Body of pancreas (tissue), 4 donors: ENCODE results near the gene PPFIBP2.

ENCODE experiments used
- CTCF ChIP-seq, 7 experiments: fragments of 450-650 bp in 4 of 7; fragments of 200-600 bp in 3 of 7; sonication (generic) in 3 of 7; IDR thresholded peaks; one replicate each; pipeline ENCODE4 v1.5.1; 2016 to 2019; ENCODE audit warnings: antibody characterized with exemption in 7 of 7
- POLR2A ChIP-seq, 3 donors: fragments of 450-650 bp; IDR thresholded peaks; one replicate each; pipeline ENCODE4 v1.6.1; 2016; ENCODE audit warnings: antibody characterized with exemption in 3 of 3, mild to moderate bottlenecking in 2 of 3

GRCh38 chr11:7638710-7639642, 125.2 kb downstream of the PPFIBP2 start:
- TF ChIP-seq POLR2A (IDR thresholded peaks at IDR 0.05) (no peak), CTCF (IDR thresholded peaks at IDR 0.05) (no peak)
